Heart left ventricle (tissue), 16 donors: ENCODE measurements around the gene SNX1. TPM values are rescaled to one million over a fixed set of nuclear protein-coding genes. Genes with fewer than 3 reads are reported as not detected.
"Not testable (repeated sequence)": the region's sequence is repeated elsewhere in the genome, so short reads cannot be mapped to it uniquely, and the experiment has no call there.

ENCODE experiments used
- ATAC-seq, 4 donors: fragments of 200-7000 bp; cut with Tn5 transposase; one replicate each; pipeline ENCODE4 v1.9.1; 2020 to 2022; ENCODE audit warnings: moderate library complexity in 4 of 4, mild to moderate bottlenecking in 3 of 4, moderate number of reproducible peaks in 1 of 4
- DNase-seq, 5 donors: peaks; one replicate each; pipeline ENCODE4 v3.0.0-alpha.2; 2020
- H3K27ac ChIP-seq, 12 donors: fragments of 200-600 bp; sonication (generic) in 4 of 12; one replicate each; pipeline versions ENCODE4 v1.5.0 to v1.8.0; 2016 to 2022; ENCODE audit warnings: mild to moderate bottlenecking in 2 of 12
- H3K27me3 ChIP-seq, 9 donors: fragments of 200-600 bp; sonication (generic) in 2 of 9; one replicate each; pipeline versions ENCODE4 v1.5.1 to v1.8.0; 2016 to 2022; ENCODE audit warnings: mild to moderate bottlenecking in 3 of 9
- H3K36me3 ChIP-seq, 9 donors: fragments of 200-600 bp; sonication (generic) in 2 of 9; one replicate each; pipeline versions ENCODE4 v1.5.0 to v1.8.0; 2018 to 2022; ENCODE audit warnings: mild to moderate bottlenecking in 2 of 9
- H3K4me1 ChIP-seq, 12 donors: fragments of 200-600 bp; sonication (generic) in 4 of 12; one replicate each; pipeline versions ENCODE4 v1.5.0 to v1.8.0; 2016 to 2022; ENCODE audit warnings: mild to moderate bottlenecking in 3 of 12
- H3K4me3 ChIP-seq, 12 donors: fragments of 200-600 bp; sonication (generic) in 4 of 12; one replicate each; pipeline versions ENCODE4 v1.5.0 to v1.8.0; 2017 to 2022; ENCODE audit warnings: mild to moderate bottlenecking in 9 of 12, moderate library complexity in 4 of 12
- H3K9me3 ChIP-seq, 12 donors: fragments of 200-600 bp; sonication (generic) in 4 of 12; one replicate each; pipeline versions ENCODE4 v1.5.0 to v1.8.0; 2016 to 2022; ENCODE audit warnings: mild to moderate bottlenecking in 1 of 12
- CTCF ChIP-seq, 12 donors: fragments of 200-600 bp; sonication (generic) in 4 of 12; IDR thresholded peaks; one replicate each; pipeline versions ENCODE4 v1.5.0 to v1.8.0; 2018 to 2022; ENCODE audit warnings: antibody characterized with exemption in 12 of 12, mild to moderate bottlenecking in 5 of 12
- POLR2A ChIP-seq, 2 donors: fragments of 450-650 bp; IDR thresholded peaks; one replicate each; pipeline ENCODE4 v1.6.1; 2017; ENCODE audit warnings: antibody characterized with exemption in 2 of 2, mild to moderate bottlenecking in 2 of 2, moderate library complexity in 2 of 2
- WGBS, 4 donors: extraction: QIAGEN DNeasy Blood & Tissue Kit in 2 of 4; methylation state at CpG; one replicate each; pipeline versions ENCODE4 v1.1.5 to v1.1.7; 2013 to 2018; 5-methylcytosine and 5-hydroxymethylcytosine counted together
- intact Hi-C, 10 donors: fragments of 100-400 bp; cut with DNase I; formaldehyde crosslinking; loops; one replicate each; pipeline versions ENCODE4 v1.11.1 to v1.14.2; 2022
- polyA plus RNA-seq, 2 donors: library from polyadenylated mRNA; stranded (reverse); fragments of 200-250 nt; gene quantifications; one replicate each; pipeline ENCODE4 v1.2.3, GENCODE V29; 2013
- total RNA-seq, 9 donors: library from RNA; depleted of rRNA in 2 of 9; stranded (reverse); fragments of >200 nt in 2 of 9; fragmentation: NEBNext Ultra II Directional in 3 of 9; extraction: Animal tissue kit (Norgen Biotek cat#: 25700) in 3 of 9; gene quantifications; one replicate each; pipeline versions ENCODE4 v1.1.0 to v1.2.4, GENCODE V29; 2016 to 2023
- donor health status: ischemic (EF 13 %, LVEDD 7.1; RV severe dilation, severe dysfunction).
- donor health status: healthy with polysubstance abuse.
- donor health status: DM: no; HTN: yes; CAD: no.
- donor health status: DM: no; HTN: no; CAD: no.
- donor health status: ischemic (EF 25% LVEDD 6.9; RV normal size, moderate dysfunction).
- donor health status: ischemic (EF 25% LVEDD 5.7; RV mildly dilated, moderate dysfunction).
- donor health status: healthy.
- donor health status: DM: yes; HTN: yes; CAD: no.
- donor health status: ischemic (EF 35%, LVEDD 5.7; RV mildly dilated, moderate dysfunction).
- donor health status: nonischemic (EF 11% LVEDD 7.7; RV severe dilation, severe dysfunction).
- donor health status: DM: yes; HTN: yes; CAD: no.
- donor health status: PGD.
- donor health status: ischemic (EF 29% LVEDD 5.4; RV normal size, mild dysfunction).
- donor health status: nonischemic (EF 23%, LVEDD 6.1; RV moderate dilation, normal function).

Gene SNX1
- total and polyA plus RNA-seq, 11 donors = 38.7 to 117 (median 76.3) TPM

GRCh38 chr15:64051407-64052259 lies 44.1 kb upstream of the SNX1 start:
- H3K4me3 ChIP-seq = no peak overlapping the region
- no peaks in the 10 kb centered on the region for H3K9me3 ChIP-seq
- H3K36me3 ChIP-seq = no peaks in the 10 kb centered on the region
- intact Hi-C loops = loop anchor here in 1 of 10 donors (5.0 kb wide), 1 partner anchor 304 kb away; no protein-coding TSS in a partner anchor
- 78 to 90% (median 79%) methylated on average over 5 to 6 of the region's 6 CpGs for WGBS, 4 donors
- H3K27ac ChIP-seq = no peak overlapping the region
- no peak for TF ChIP-seq CTCF (IDR thresholded peaks at IDR 0.05)
- TF ChIP-seq POLR2A (IDR thresholded peaks at IDR 0.05) = no peak
- ATAC-seq = peak in 1 of 4 donors; percentile 17
- no peak for DNase-seq
- no peaks in the 10 kb centered on the region for H3K27me3 ChIP-seq
- H3K4me1 ChIP-seq = peaks cover 0 to 41% (median 5%) of the 10 kb centered on the region in 12 donors

GRCh38 chr15:64052925-64053491 lies 42.8 kb upstream of the SNX1 start:
- TF ChIP-seq POLR2A (IDR thresholded peaks at IDR 0.05) (no peak), CTCF (IDR thresholded peaks at IDR 0.05) (no peak)
- no peaks in the 10 kb centered on the region for H3K27me3 ChIP-seq
- H3K4me3 ChIP-seq = no peak overlapping the region
- no peaks in the 10 kb centered on the region for H3K36me3 ChIP-seq
- H3K27ac ChIP-seq = no peak overlapping the region
- DNase-seq (no peak), ATAC-seq (no peak)
- no peaks in the 10 kb centered on the region for H3K9me3 ChIP-seq
- peaks cover 0 to 27% (median 0%) of the 10 kb centered on the region in 12 donors for H3K4me1 ChIP-seq
- 94 to 97% (median 96%) methylated on average over 5 of the region's 5 CpGs for WGBS, 4 donors
- intact Hi-C loops = loop anchor here in 1 of 10 donors (5.0 kb wide), 1 partner anchor 306 kb away; no protein-coding TSS in a partner anchor

- H3K9me3 ChIP-seq, ATAC-seq: not testable (repeated sequence)
- WGBS, 4 donors = 86 to 90% (median 87%) methylated on average over 12 of the region's 12 CpGs
Measured at GRCh38 chr15:64053674-64054073, 42.1 kb upstream of the SNX1 start.

GRCh38 chr15:64058279-64058678 lies 37.5 kb upstream of the SNX1 start:
- TF ChIP-seq CTCF (IDR thresholded peaks at IDR 0.05) (no peak), POLR2A (IDR thresholded peaks at IDR 0.05) (no peak)
- 80 to 84% (median 82%) methylated on average over 5 of the region's 5 CpGs for WGBS, 4 donors
- Histone ChIP-seq H3K9me3 (peaks cover 0 to 4% (median 0%) of the 10 kb centered on the region in 12 donors), H3K27ac (no peak overlapping the region), H3K27me3 (no peaks in the 10 kb centered on the region), H3K4me1 (no peaks in the 10 kb centered on the region), H3K36me3 (no peaks in the 10 kb centered on the region), H3K4me3 (no peak overlapping the region)
- ATAC-seq (no peak), DNase-seq (no peak)
- intact Hi-C loops = no loop called here

More at GRCh38 chr15:64053674-64054073, 42.1 kb upstream of the SNX1 start:
- H3K4me3 ChIP-seq, H3K27me3 ChIP-seq, H3K27ac ChIP-seq, DNase-seq, H3K36me3 ChIP-seq: not testable (repeated sequence)
- peaks cover 0 to 21% (median 0%) of the 10 kb centered on the region in 12 donors for H3K4me1 ChIP-seq
- intact Hi-C loops = loop anchor here in 1 of 10 donors (5.0 kb wide), 1 partner anchor 306 kb away; no protein-coding TSS in a partner anchor

GRCh38 chr15:64059104-64059503 lies 36.7 kb upstream of the SNX1 start:
- H3K9me3 ChIP-seq, DNase-seq, H3K36me3 ChIP-seq, ATAC-seq, H3K27me3 ChIP-seq, H3K4me1 ChIP-seq, intact Hi-C loops, H3K4me3 ChIP-seq, H3K27ac ChIP-seq: not testable (repeated sequence)
- WGBS, 4 donors = 93 to 98% (median 95%) methylated on average over 2 of the region's 2 CpGs
